ENCODE results near the gene SPSB1.

DNA sequence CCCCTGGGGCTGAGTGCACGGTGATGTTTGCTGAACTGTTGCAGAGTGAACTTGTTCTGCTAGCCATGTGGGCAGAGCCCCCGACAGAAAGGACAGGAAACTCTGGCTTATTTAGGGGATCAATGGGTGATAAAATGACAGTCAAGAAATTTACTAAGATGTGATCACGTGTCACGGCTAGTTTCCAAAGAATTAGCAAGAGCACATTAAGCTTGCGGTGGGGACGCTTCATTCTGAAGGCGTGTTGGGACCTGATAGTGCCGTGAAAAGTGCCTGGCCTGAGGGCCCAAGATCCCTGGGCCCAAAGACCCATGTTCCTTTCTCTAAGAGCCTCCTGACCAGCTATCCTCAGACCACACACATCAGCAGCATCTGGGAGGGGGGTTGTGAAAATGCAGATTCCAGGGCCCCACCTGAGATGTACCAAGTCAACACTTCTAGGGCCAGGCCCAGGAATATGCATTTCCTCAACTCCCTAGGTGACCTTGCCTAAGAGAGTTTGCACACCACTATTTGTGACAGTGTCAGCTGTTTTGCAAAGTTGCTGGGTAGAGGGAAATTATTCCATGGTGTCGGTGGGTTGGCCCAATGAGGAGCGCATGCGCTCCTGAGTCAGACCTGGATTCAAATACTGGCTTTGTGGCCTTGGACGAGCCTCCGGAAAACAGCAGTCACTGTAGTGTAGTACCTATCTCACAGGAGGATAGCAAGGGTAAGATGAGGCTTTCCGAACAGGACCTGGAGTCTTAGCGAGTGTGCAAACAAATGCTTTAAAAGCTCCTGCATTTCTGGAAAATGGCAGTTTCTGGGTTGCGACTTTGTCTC, 77.5 kb downstream of the SPSB1 start:
- TF ChIP-seq POLR2A (IDR thresholded peaks at IDR 0.05; ENCODE audit: low read depth, low read length) (no peak), RAD21 (IDR thresholded peaks at IDR 0.05; ENCODE audit: insufficient read depth, low read depth, low read length) (no peak), POLR2AphosphoS5 (IDR thresholded peaks at IDR 0.05; ENCODE audit: low read length) (no peak), CTCF (IDR thresholded peaks at IDR 0.05 in 2 of 3, conservative IDR thresholded peaks at IDR 0.05 in 1 of 3; ENCODE audit: control insufficient read depth in 2 of 3, extremely low read depth in 1 of 3, insufficient read depth in 1 of 3, low read depth in 3 of 3, low read length in 3 of 3) (no peak), YY1 (IDR thresholded peaks at IDR 0.05; ENCODE audit: low read depth, low read length) (no peak), ZNF274 (IDR thresholded peaks at IDR 0.05; ENCODE audit: insufficient read depth, insufficient read length) (no peak), RCOR1 (conservative IDR thresholded peaks at IDR 0.05; ENCODE audit: low read depth, low read length) (no peak), USF1 (IDR thresholded peaks at IDR 0.05; ENCODE audit: borderline replicate concordance, extremely low read length, insufficient read depth, low read depth, low read length) (no peak), EZH2 (IDR thresholded peaks at IDR 0.05; ENCODE audit: borderline replicate concordance, control insufficient read depth, low read depth, low read length) (no peak), RELA (IDR thresholded peaks at IDR 0.05; ENCODE audit: borderline replicate concordance, partially characterized antibody) (no peak), CEBPB (IDR thresholded peaks at IDR 0.05; ENCODE audit: borderline replicate concordance in 1 of 2, low read depth in 2 of 2, low read length in 2 of 2) (no peak), TCF12 (IDR thresholded peaks at IDR 0.05; ENCODE audit: low read depth, low read length) (no peak), CHD4 (IDR thresholded peaks at IDR 0.05) (no peak)
- TF ChIP-seq, protein P1, sequence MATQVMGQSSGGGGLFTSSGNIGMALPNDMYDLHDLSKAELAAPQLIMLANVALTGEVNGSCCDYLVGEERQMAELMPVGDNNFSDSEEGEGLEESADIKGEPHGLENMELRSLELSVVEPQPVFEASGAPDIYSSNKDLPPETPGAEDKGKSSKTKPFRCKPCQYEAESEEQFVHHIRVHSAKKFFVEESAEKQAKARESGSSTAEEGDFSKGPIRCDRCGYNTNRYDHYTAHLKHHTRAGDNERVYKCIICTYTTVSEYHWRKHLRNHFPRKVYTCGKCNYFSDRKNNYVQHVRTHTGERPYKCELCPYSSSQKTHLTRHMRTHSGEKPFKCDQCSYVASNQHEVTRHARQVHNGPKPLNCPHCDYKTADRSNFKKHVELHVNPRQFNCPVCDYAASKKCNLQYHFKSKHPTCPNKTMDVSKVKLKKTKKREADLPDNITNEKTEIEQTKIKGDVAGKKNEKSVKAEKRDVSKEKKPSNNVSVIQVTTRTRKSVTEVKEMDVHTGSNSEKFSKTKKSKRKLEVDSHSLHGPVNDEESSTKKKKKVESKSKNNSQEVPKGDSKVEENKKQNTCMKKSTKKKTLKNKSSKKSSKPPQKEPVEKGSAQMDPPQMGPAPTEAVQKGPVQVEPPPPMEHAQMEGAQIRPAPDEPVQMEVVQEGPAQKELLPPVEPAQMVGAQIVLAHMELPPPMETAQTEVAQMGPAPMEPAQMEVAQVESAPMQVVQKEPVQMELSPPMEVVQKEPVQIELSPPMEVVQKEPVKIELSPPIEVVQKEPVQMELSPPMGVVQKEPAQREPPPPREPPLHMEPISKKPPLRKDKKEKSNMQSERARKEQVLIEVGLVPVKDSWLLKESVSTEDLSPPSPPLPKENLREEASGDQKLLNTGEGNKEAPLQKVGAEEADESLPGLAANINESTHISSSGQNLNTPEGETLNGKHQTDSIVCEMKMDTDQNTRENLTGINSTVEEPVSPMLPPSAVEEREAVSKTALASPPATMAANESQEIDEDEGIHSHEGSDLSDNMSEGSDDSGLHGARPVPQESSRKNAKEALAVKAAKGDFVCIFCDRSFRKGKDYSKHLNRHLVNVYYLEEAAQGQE (IDR thresholded peaks at IDR 0.05; ENCODE audit: low read depth, low read length): no peak

Data from GM12878 (cell line).